Stimulated activated CD8-positive, alpha-beta memory T cell treated with anti-CD3 and anti-CD28 coated beads, Interleukin-4, amount 100 ng/mL, for 48 hours (primary cell): ENCODE data around the gene ARL4D.
"Not testable (repeated sequence)": the region's sequence is repeated elsewhere in the genome, so short reads cannot be mapped to it uniquely, and the experiment has no call there.

ENCODE experiments used
- DNase-seq: peaks from one replicate; pipeline ENCODE4 v3.0.0-alpha.2; 2020

ARL4D gene

GRCh38 chr17:43371227-43371821, 27.5 kb upstream of the ARL4D start:
- no peak for DNase-seq

- DNase-seq: no peak
Observed at GRCh38 chr17:43372273-43372911, 26.4 kb upstream of the ARL4D start.

- no peak for DNase-seq
Observed at GRCh38 chr17:43373356-43373755, 25.4 kb upstream of the ARL4D start.

GRCh38 chr17:43375915-43376314, 22.9 kb upstream of the ARL4D start:
- DNase-seq: not testable (repeated sequence)

GRCh38 chr17:43377056-43377810, 21.6 kb upstream of the ARL4D start:
- no peak for DNase-seq

- no peak for DNase-seq
Observed at GRCh38 chr17:43378766-43379165, 20.0 kb upstream of the ARL4D start.

- no peak for DNase-seq
Observed at GRCh38 chr17:43380307-43380706, 18.5 kb upstream of the ARL4D start.

- no peak for DNase-seq
Observed at GRCh38 chr17:43381204-43381603, 17.6 kb upstream of the ARL4D start.

- DNase-seq: no peak
Observed at GRCh38 chr17:43381621-43382020, 17.2 kb upstream of the ARL4D start.

- DNase-seq: no peak
Observed at GRCh38 chr17:43382776-43383175, 16.0 kb upstream of the ARL4D start.

- no peak for DNase-seq
Observed at GRCh38 chr17:43383372-43383771, 15.4 kb upstream of the ARL4D start.

- DNase-seq: no peak
Observed at GRCh38 chr17:43383826-43384475, 14.8 kb upstream of the ARL4D start.

GRCh38 chr17:43384476-43384862, 14.3 kb upstream of the ARL4D start:
- no peak for DNase-seq

- no peak for DNase-seq
Observed at GRCh38 chr17:43385046-43385831, 13.6 kb upstream of the ARL4D start.

- DNase-seq: peak; percentile 93
Observed at GRCh38 chr17:43388359-43389045, 10.3 kb upstream of the ARL4D start.

- DNase-seq: peak; percentile 86
Observed at GRCh38 chr17:43389046-43389947, 9.5 kb upstream of the ARL4D start.

GRCh38 chr17:43392397-43392796, 6.4 kb upstream of the ARL4D start:
- no peak for DNase-seq

GRCh38 chr17:43393944-43394482, 4.8 kb upstream of the ARL4D start:
- peak; percentile 97 for DNase-seq

GRCh38 chr17:43394696-43395095, 4.1 kb upstream of the ARL4D start:
- DNase-seq: not testable (repeated sequence)

- no peak for DNase-seq
Observed at GRCh38 chr17:43395165-43395564, 3.6 kb upstream of the ARL4D start.
